Esophagus muscularis mucosa (tissue), 4 donors: ENCODE data around the gene TTYH1. TPM values are rescaled to one million over a fixed set of nuclear protein-coding genes. Genes with fewer than 3 reads are reported as not detected.

ENCODE experiments used
- DNase-seq: peaks from one replicate; pipeline ENCODE4 v3.0.0-alpha.2; 2017; ENCODE audit errors: extremely low spot score
- H3K27ac ChIP-seq, 4 donors: fragments of 200-600 bp; sonication (generic); replicated peaks in 1 of 4; 1 replicate in 3 of 4; 2 replicates in 1 of 4; pipeline ENCODE4 v1.5.1; 2016 to 2019; ENCODE audit warnings: mild to moderate bottlenecking in 1 of 4
- H3K27me3 ChIP-seq, 4 donors: fragments of 200-600 bp; sonication (generic); one replicate each; pipeline versions ENCODE4 v1.5.1 to v1.6.0; 2016 to 2019
- H3K36me3 ChIP-seq, 4 donors: fragments of 200-600 bp; sonication (generic); one replicate each; pipeline ENCODE4 v1.5.1; 2016 to 2019
- H3K4me1 ChIP-seq, 4 donors: fragments of 200-600 bp; sonication (generic); one replicate each; pipeline ENCODE4 v1.5.1; 2016 to 2019
- H3K4me3 ChIP-seq, 4 donors: fragments of 200-600 bp; sonication (generic); 1 replicate in 2 of 4; 2 replicates in 2 of 4; pipeline ENCODE4 v1.5.1; 2016 to 2019; ENCODE audit warnings: mild to moderate bottlenecking in 4 of 4, moderate library complexity in 1 of 4
- H3K9me3 ChIP-seq, 4 donors: fragments of 200-600 bp; sonication (generic); 1 replicate in 3 of 4; 2 replicates in 1 of 4; pipeline ENCODE4 v1.5.1; 2016 to 2019
- EP300 ChIP-seq: sonication (generic); formaldehyde crosslinking; IDR thresholded peaks from one replicate; pipeline ENCODE4 v1.6.1; 2017; ENCODE audit warnings: antibody characterized with exemption
- POLR2A ChIP-seq: fragments of 450-650 bp; IDR thresholded peaks from one replicate; pipeline ENCODE4 v1.6.1; 2017; ENCODE audit warnings: antibody characterized with exemption, moderate library complexity, mild to moderate bottlenecking, low read depth
- POLR2AphosphoS5 ChIP-seq, 2 donors: sonication (generic); formaldehyde crosslinking; IDR thresholded peaks; one replicate each; pipeline ENCODE4 v1.6.1; 2017; ENCODE audit warnings: antibody characterized with exemption in 2 of 2
- WGBS: methylation state at CpG from one replicate; pipeline ENCODE4 v1.1.5; 2018; 5-methylcytosine and 5-hydroxymethylcytosine counted together
- intact Hi-C: fragments of 100-400 bp; cut with DNase I; formaldehyde crosslinking; loops from one replicate; pipeline ENCODE4 v1.15.1; 2023
- small RNA-seq, 3 donors: library from RNA; depleted of rRNA; stranded (forward); fragments of <200 nt; gene quantifications; one replicate each; pipeline ENCODE3, GENCODE V24; 2016
- total RNA-seq, 4 donors: library from RNA; depleted of rRNA; stranded (reverse); fragments of >200 nt; gene quantifications; one replicate each; pipeline versions ENCODE4 v1.1.0 to v1.2.1, GENCODE V29; 2016
- TF ChIP-seq, protein P1 (sequence below), 3 experiments: fragments of 200-600 bp in 2 of 3; fragments of 450-650 bp in 1 of 3; sonication (generic) in 2 of 3; IDR thresholded peaks; one replicate each; pipeline ENCODE4 v1.5.1; 2017 to 2019; ENCODE audit warnings: antibody characterized with exemption in 3 of 3, mild to moderate bottlenecking in 2 of 3, moderate library complexity in 1 of 3

The TTYH1 gene
- total RNA-seq, 4 donors from 2014 or later = 0.83 to 8.0 (median 5.6) TPM

DNA sequence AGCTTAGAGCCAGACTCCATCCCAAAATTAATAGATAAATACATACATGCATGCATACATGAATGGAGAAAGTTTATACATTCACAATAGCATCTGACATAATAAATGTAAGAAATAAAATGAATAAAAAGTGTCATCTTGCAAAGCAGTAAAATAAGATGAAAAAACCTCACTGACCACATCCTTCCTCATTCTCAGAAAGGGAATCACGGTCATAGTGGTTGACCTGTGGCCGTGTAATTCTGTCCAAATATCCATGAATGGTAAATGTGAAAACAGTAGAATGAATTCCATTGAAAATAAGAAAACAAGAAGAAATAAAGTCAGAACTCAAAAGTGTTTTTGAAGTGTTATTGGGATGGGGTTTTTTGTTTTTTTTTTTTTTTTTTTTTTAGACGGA lies 67.6 kb downstream of the TTYH1 start:
- intact Hi-C loops = no loop called here

DNA sequence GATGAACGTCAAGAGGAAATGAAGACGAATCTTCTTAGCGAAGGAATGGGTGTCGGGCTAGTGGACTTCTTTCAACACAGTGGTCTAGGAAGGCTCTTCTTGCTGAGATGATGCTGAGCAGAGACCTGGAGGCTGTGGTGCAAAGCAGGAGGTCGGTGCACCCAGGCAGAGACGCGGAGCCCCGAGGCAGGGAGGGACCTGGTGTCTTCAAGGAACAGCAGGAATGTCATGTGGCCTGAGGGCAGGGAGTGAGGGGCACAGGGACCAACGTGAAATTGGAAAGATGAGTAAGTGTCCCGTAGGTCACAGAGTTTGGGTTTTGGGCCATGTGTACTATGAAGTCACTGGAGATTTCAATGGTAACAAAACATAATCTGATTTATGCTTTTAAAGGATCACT lies 69.2 kb downstream of the TTYH1 start:
- peaks cover 0 to 6% (median 2%) of the 10 kb centered on the region in 4 donors for H3K4me1 ChIP-seq
- H3K27me3 ChIP-seq = peaks cover 0 to 49% (median 3%) of the 10 kb centered on the region in 4 donors
- DNase-seq = no peak
- WGBS = 74% methylated on average over 10 of the region's 10 CpGs
- H3K4me3 ChIP-seq = no peak overlapping the region
- H3K36me3 ChIP-seq = no peaks in the 10 kb centered on the region
- no peak for TF ChIP-seq EP300
- no peak for TF ChIP-seq POLR2AphosphoS5 (IDR thresholded peaks at IDR 0.05)
- TF ChIP-seq, protein P1, sequence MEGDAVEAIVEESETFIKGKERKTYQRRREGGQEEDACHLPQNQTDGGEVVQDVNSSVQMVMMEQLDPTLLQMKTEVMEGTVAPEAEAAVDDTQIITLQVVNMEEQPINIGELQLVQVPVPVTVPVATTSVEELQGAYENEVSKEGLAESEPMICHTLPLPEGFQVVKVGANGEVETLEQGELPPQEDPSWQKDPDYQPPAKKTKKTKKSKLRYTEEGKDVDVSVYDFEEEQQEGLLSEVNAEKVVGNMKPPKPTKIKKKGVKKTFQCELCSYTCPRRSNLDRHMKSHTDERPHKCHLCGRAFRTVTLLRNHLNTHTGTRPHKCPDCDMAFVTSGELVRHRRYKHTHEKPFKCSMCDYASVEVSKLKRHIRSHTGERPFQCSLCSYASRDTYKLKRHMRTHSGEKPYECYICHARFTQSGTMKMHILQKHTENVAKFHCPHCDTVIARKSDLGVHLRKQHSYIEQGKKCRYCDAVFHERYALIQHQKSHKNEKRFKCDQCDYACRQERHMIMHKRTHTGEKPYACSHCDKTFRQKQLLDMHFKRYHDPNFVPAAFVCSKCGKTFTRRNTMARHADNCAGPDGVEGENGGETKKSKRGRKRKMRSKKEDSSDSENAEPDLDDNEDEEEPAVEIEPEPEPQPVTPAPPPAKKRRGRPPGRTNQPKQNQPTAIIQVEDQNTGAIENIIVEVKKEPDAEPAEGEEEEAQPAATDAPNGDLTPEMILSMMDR (IDR thresholded peaks at IDR 0.05) = no peak
- TF ChIP-seq POLR2A = no peak
- H3K27ac ChIP-seq = no peak overlapping the region
- intact Hi-C loops = no loop called here
- no peaks in the 10 kb centered on the region for H3K9me3 ChIP-seq

More for the DNA sequence above, 67.6 kb downstream of the TTYH1 start:
- H3K9me3 ChIP-seq = no peaks in the 10 kb centered on the region
- peaks cover 0 to 62% (median 6%) of the 10 kb centered on the region in 4 donors for H3K27me3 ChIP-seq
- H3K36me3 ChIP-seq = no peaks in the 10 kb centered on the region
- H3K27ac ChIP-seq = no peak overlapping the region
- H3K4me1 ChIP-seq = peaks cover 0 to 9% (median 2%) of the 10 kb centered on the region in 4 donors
- no peak overlapping the region for H3K4me3 ChIP-seq
- DNase-seq = no peak
- WGBS = 66% methylated on average over 3 of the region's 3 CpGs
- TF ChIP-seq, protein P1 (IDR thresholded peaks at IDR 0.05) = no peak
- TF ChIP-seq POLR2A (no peak), EP300 (no peak), POLR2AphosphoS5 (IDR thresholded peaks at IDR 0.05) (no peak)

DNA sequence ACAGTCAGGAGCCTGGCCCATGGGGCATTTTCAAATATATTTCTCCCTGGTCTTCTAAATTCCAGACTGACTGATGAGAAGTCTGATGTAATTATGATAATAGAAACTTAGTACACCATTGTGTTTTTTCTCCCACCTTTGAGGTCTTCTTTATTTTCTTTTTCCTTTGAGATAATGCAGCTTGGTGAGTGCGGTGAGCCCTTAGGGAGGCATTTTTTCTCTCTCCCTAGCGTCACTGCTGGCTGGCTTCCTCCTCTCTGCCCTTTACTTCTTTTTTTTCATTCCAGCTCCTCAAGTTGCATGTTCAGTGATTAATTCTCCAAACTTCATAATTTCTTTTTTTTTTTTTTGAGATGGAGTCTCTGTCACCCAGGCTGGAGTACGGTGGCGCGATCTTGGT lies 70.6 kb downstream of the TTYH1 start:
- Histone ChIP-seq H3K27me3 (peaks cover 0 to 40% (median 0%) of the 10 kb centered on the region in 4 donors), H3K4me1 (peaks cover 0 to 6% (median 2%) of the 10 kb centered on the region in 4 donors), H3K9me3 (no peaks in the 10 kb centered on the region), H3K36me3 (no peaks in the 10 kb centered on the region), H3K4me3 (no peak overlapping the region), H3K27ac (no peak overlapping the region)
- intact Hi-C loops = no loop called here
- DNase-seq = no peak
- TF ChIP-seq POLR2AphosphoS5 (IDR thresholded peaks at IDR 0.05) (no peak), EP300 (no peak), POLR2A (no peak)
- TF ChIP-seq, protein P1 (IDR thresholded peaks at IDR 0.05) = no peak
- WGBS = 55% methylated on average over 5 of the region's 5 CpGs

Small RNA genes within 50 kb of the gene (small RNA-seq; reads per million reads assigned to genes)
- 0 reads per million in 3 donors for gene AC245884.3

Other genes with a start within 250 kb of the TTYH1 start
- under 1 TPM in 3 of 4 donors, not detected in 1; 0.26 to 0.98 (median 0.33) TPM for gene TMC4, start 242.3 kb upstream of the TTYH1 start, total RNA-seq
- 10 to 100 TPM; 40.3 to 83.2 (median 59.4) TPM for gene MBOAT7, start 225.9 kb upstream of the TTYH1 start, total RNA-seq
- gene TSEN34, start 224.2 kb upstream of the TTYH1 start, total RNA-seq = 100 to 1,000 TPM in 1 of 4 donors, 10 to 100 TPM in 3; 49.4 to 103 (median 86.8) TPM
- 1,000 to 10,000 TPM; 1,410 to 2,465 (median 1,750) TPM for gene RPS9, start 214.6 kb upstream of the TTYH1 start, total RNA-seq
- 10 to 100 TPM in 2 of 4 donors, 1 to 10 TPM in 2; 9.1 to 36.1 (median 11.3) TPM for gene LILRB3, start 192.5 kb upstream of the TTYH1 start, total RNA-seq
- gene LILRA6, start 172.7 kb upstream of the TTYH1 start, total RNA-seq = 1 to 10 TPM in 3 of 4 donors, under 1 TPM in 1; 0.86 to 2.9 (median 2.6) TPM
- 10 to 100 TPM; 16.6 to 26.6 (median 21.4) TPM for gene LILRB5, start 158.2 kb upstream of the TTYH1 start, total RNA-seq
- gene LILRB2, start 134.4 kb upstream of the TTYH1 start, total RNA-seq = 1 to 10 TPM; 2.1 to 5.6 (median 2.6) TPM
- 10 to 100 TPM in 1 of 4 donors, 1 to 10 TPM in 3; 1.5 to 12.1 (median 2.7) TPM for gene LILRA5, start 102.3 kb upstream of the TTYH1 start, total RNA-seq
- not detected for gene LILRA4, start 76.3 kb upstream of the TTYH1 start, total RNA-seq
- gene LAIR1, start 50.5 kb upstream of the TTYH1 start, total RNA-seq = 10 to 100 TPM in 3 of 4 donors, 1 to 10 TPM in 1; 7.6 to 23.4 (median 13.0) TPM
- 100 to 1,000 TPM in 1 of 4 donors, 10 to 100 TPM in 3; 42.9 to 115 (median 72.2) TPM for gene LENG8, start 33.7 kb downstream of the TTYH1 start, total RNA-seq
- gene LENG9, start 48.3 kb downstream of the TTYH1 start, total RNA-seq = 1 to 10 TPM; 5.4 to 9.3 (median 8.1) TPM
- gene CDC42EP5, start 57.8 kb downstream of the TTYH1 start, total RNA-seq = 10 to 100 TPM; 10.8 to 27.1 (median 20.6) TPM
- gene LAIR2, start 87.4 kb downstream of the TTYH1 start, total RNA-seq = not detected
- gene LILRA2, start 158.3 kb downstream of the TTYH1 start, total RNA-seq = 1 to 10 TPM in 3 of 4 donors, under 1 TPM in 1; 0.83 to 4.6 (median 2.3) TPM
- gene LILRA1, start 178.2 kb downstream of the TTYH1 start, total RNA-seq = 1 to 10 TPM in 1 of 4 donors, under 1 TPM in 3; 0.23 to 2.0 (median 0.47) TPM
- gene LILRB1, start 215.0 kb downstream of the TTYH1 start, total RNA-seq = 1 to 10 TPM; 1.4 to 5.0 (median 2.7) TPM
- 10 to 100 TPM in 1 of 4 donors, 1 to 10 TPM in 3; 4.9 to 16.2 (median 6.5) TPM for gene LILRB4, start 247.5 kb downstream of the TTYH1 start, total RNA-seq